ENCODE data around the gene CSPG4. TPM values are rescaled to one million over a fixed set of nuclear protein-coding genes. Genes with fewer than 3 reads are reported as not detected.
A peak's percentile ranks its signal among the peaks of the same experiment; 100 is the strongest.
"Not testable (repeated sequence)": the region's sequence is repeated elsewhere in the genome, so short reads cannot be mapped to it uniquely, and the experiment has no call there.

The CSPG4 gene
- total and polyA plus RNA-seq, 5 experiments from 2014 or later = not detected

DNA sequence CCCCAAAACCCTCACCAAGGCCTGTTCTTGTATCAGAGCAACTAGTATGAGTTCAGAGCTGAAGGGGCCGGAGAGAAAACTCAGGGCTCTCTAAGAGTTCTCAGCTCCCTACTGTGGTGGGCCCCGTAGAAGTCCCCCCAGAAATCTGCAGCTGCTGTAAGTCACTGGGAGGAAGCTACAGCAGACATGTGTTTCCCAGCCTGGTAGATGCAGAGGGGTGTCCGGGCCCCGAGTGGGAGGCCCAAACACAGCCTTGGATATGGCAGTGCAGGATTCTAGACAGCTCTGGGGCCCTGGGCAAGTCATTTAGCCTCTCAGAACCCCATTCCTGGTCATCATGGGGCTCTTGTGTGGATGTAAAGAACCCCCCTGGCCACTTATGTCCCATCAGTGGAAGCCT is 39.2 kb upstream of the CSPG4 start:
- POLR2A ChIA-PET = no interaction called here

DNA sequence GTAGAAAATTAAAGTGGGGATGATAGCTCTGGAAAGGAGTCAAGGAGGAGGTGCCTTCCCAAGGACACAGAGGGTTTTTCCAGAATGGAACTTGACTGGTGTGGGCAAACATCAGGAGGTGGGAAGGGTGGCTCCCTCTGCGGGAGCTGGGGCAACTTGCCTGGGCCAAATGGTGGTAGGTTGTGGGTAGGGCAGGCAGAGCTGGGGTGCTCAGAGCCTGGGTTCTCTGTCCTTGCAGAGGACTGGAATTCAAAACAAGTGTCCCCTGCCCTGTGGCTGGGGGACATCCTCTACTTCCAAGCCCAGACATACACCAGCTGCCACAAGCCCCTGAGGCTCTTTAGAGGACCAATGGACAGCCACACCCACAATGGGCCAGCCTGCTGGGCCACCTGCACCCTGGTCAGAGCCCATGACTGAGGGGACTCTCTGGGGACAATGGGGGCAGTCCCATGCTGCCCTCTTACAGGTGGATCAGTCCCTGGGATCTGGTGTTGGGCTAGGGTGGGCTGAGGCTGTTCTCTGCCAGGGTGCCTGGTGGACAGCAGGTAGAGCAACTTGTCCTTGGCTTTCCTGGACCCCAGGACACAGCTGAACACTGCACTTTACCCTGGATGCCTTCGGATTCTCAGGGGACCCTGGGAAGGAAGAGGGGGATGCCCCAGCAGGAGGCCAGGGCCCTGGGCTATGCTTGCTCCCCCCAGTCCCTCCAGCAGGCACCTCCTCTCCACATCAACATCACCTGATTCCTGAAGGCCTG is 38.6 kb upstream of the CSPG4 start:
- H3K27ac Mint-ChIP-seq = peak overlapping the region in 1 of 10 donors; percentile 59
- POLR2A ChIA-PET = interaction anchor here (0.6 kb wide), 1 partner anchor 84 kb away, joined by 4 read pairs; no protein-coding TSS in a partner anchor
- H3K4me3 Mint-ChIP-seq = no peak overlapping the region
- H3K4me1 Mint-ChIP-seq = peaks cover 4 to 10% (median 6%) of the 10 kb centered on the region in 4 donors
- H3K27me3 Mint-ChIP-seq = peaks cover 0 to 3% (median 0%) of the 10 kb centered on the region in 5 donors
- H3K9me3 Mint-ChIP-seq = no peaks in the 10 kb centered on the region
- no peaks in the 10 kb centered on the region for H3K36me3 Mint-ChIP-seq
- ATAC-seq (no peak), DNase-seq (no peak)

More for the DNA sequence above, 39.2 kb upstream of the CSPG4 start:
- Mint-ChIP-seq H3K27me3 (peaks cover 0 to 3% (median 0%) of the 10 kb centered on the region in 5 donors), H3K36me3 (no peaks in the 10 kb centered on the region), H3K4me1 (peaks cover 4 to 10% (median 6%) of the 10 kb centered on the region in 4 donors), H3K9me3 (no peaks in the 10 kb centered on the region), H3K4me3 (no peak overlapping the region), H3K27ac (no peak overlapping the region)
- ATAC-seq (no peak), DNase-seq (no peak)

DNA sequence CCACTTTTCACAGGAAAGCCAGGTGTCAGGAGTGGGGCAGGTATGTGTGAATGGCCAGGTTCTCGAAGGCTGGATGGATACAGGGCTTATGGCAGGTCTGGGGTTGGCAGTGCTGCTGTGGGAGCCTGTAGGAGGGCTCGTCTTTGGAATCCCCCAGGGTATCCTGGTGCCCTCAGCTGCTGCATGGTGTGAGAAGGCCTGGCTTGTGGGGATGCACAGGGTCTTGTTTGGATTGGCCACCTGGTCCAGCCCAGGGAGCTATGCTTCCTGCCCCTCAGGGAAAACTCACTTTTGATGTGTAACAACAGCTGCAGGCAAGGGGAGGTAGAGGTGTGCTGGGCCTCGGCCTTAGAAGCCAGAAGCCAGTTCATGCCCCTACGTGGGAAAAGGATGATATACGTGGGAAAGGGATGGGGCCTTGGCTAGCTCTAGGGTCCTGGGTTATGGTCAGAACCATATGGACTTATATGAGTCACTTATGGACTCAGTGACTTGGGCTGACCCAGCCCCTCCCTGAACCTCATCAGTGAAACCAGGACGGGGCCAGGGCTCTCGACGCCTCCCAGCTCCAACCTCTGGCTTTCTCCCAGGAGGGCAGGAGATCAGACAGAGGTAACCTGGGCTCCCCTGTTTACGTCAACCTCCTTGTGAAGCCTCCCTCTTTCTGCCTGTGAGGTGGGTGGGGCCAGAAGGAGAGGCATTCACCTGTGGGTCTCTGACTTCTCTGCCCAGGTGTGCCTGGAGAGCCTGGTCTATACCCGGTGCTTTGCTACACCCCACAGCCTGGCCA is 37.8 kb upstream of the CSPG4 start:
- DNase-seq (no peak), ATAC-seq (no peak)
- Mint-ChIP-seq H3K27me3 (peaks cover 0 to 5% (median 0%) of the 10 kb centered on the region in 5 donors), H3K27ac (peak overlapping the region in 1 of 10 donors; percentile 59), H3K4me3 (no peak overlapping the region), H3K4me1 (peaks cover 4 to 10% (median 6%) of the 10 kb centered on the region in 4 donors), H3K36me3 (no peaks in the 10 kb centered on the region), H3K9me3 (no peaks in the 10 kb centered on the region)
- POLR2A ChIA-PET = no interaction called here

DNA sequence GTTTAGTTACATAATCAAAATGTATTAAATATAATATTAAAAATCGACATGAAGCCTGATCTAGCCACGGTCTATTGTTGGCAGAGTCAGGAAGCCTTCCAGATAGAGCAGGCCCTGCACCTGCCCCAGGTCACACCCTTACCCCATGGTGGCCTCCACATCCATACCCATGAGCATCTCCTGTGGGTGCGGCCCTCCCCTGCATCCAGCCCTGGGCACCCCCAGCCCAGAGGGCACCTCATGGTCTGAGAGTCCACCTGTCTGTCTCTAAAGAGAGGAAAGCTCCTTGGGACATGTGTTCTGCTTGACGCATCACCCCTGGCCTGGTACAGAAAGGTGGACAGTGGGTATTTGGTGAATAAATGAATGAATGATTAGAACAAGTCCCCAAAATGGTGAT is 37.2 kb upstream of the CSPG4 start:
- DNase-seq (no peak), ATAC-seq (no peak)
- no peak overlapping the region for H3K27ac Mint-ChIP-seq
- peaks cover 0 to 7% (median 0%) of the 10 kb centered on the region in 5 donors for H3K27me3 Mint-ChIP-seq
- H3K4me1 Mint-ChIP-seq = peaks cover 4 to 10% (median 6%) of the 10 kb centered on the region in 4 donors
- POLR2A ChIA-PET = no interaction called here
- H3K4me3 Mint-ChIP-seq = no peak overlapping the region
- H3K36me3 Mint-ChIP-seq = no peaks in the 10 kb centered on the region
- H3K9me3 Mint-ChIP-seq = no peaks in the 10 kb centered on the region

DNA sequence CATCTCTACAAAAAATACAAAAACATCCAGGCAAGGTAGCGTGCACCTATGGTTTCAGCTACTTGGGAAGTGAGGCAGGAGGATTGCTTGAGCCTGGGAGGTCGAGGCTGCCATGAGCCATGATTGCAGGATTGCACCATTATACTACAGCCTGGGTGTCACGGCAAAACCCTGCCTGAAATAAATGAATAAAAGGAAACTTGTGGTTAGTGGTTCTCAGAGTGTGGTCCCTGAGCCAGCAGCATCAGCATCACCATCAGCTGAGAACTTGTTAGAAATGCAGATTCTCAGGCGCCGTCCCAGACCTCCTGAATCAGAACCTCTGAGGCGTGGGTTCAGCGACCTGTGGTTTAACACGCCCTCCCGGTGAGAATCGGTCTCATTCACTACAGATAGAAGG is 36.2 kb upstream of the CSPG4 start:
- H3K9me3 Mint-ChIP-seq, H3K36me3 Mint-ChIP-seq, H3K27me3 Mint-ChIP-seq, H3K4me1 Mint-ChIP-seq, POLR2A ChIA-PET: not testable (repeated sequence)
- DNase-seq = peak in 4 of 10 donors; percentile 15 to 39 (median 27)
- H3K4me3 Mint-ChIP-seq = peak overlapping the region in 2 of 10 donors; percentile 13 to 33
- ATAC-seq = peak in 1 of 2 donors; percentile 74
- H3K27ac Mint-ChIP-seq = peak overlapping the region in 1 of 10 donors; percentile 29

DNA sequence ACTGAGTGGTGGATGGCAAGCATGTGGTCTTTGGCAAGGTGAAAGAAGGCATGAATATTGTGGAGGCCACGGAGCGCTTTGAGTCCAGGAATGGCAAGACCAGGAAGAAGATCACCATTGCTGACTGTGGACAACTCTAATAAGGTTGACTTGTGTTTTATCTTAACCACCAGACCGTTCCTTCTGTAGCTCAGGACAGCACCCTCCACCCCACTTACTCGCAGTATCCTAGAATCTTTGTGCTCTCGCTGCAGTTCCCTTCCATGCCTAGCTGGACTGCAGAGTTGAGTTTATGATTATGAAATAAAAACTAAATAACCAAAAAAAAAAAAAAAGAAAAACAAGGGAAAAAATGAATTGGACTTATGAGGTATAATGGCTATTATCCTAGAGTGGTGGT is 34.5 kb upstream of the CSPG4 start:
- H3K36me3 Mint-ChIP-seq, H3K9me3 Mint-ChIP-seq, H3K27ac Mint-ChIP-seq, H3K4me1 Mint-ChIP-seq, ATAC-seq, POLR2A ChIA-PET, H3K27me3 Mint-ChIP-seq, H3K4me3 Mint-ChIP-seq, DNase-seq: not testable (repeated sequence)

DNA sequence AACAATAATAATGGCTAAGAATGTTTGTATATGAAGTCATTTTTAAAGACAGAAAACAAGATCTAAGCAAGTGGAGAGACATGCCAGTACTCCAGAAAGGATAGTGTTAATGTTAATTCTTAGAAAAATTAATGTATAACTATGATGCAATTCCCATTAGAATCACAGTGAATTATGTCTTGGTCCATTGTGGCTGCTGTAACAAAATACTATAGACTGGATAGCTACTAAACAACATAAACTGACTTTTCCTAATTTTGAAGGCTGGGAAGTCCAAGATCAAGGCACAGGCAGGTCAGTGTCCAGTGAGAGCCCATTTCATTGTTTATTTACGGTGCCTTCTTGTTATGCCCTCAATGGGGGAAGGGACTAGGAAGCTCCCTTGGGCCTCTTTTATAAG is 32.7 kb upstream of the CSPG4 start:
- H3K27ac Mint-ChIP-seq = no peak overlapping the region

DNA sequence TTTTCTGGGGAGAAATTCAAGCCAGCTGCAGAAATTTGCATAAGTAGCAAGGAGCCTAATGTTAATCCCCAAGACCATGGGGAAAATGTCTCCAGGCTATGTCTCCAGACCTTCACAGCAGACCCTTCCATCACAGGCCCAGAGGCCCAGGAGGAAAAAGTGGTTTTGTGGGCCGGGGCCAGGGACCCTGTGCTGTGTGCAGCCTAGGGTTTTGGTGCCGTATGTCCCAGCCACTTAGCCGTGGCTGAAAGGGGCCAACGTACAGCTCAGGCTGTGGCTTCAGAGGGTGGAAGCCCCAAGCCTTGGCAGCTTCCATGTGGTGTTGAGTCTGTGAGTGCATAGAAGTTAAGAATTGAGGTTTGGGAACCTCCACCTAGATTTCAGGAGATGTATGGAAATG is 29.7 kb upstream of the CSPG4 start:
- peaks cover 0 to 12% (median 3%) of the 10 kb centered on the region in 5 donors for H3K27me3 Mint-ChIP-seq
- H3K27ac Mint-ChIP-seq, H3K9me3 Mint-ChIP-seq, H3K36me3 Mint-ChIP-seq, H3K4me3 Mint-ChIP-seq, ATAC-seq, POLR2A ChIA-PET, DNase-seq: not testable (repeated sequence)
- H3K4me1 Mint-ChIP-seq = peaks cover 3 to 15% (median 8%) of the 10 kb centered on the region in 4 donors

More for the DNA sequence above, 32.7 kb upstream of the CSPG4 start:
- H3K36me3 Mint-ChIP-seq = no peaks in the 10 kb centered on the region
- no peaks in the 10 kb centered on the region for H3K9me3 Mint-ChIP-seq
- H3K4me3 Mint-ChIP-seq = no peak overlapping the region
- ATAC-seq = no peak
- H3K4me1 Mint-ChIP-seq = peaks cover 4 to 10% (median 6%) of the 10 kb centered on the region in 4 donors
- no peak for DNase-seq
- peaks cover 0 to 12% (median 3%) of the 10 kb centered on the region in 5 donors for H3K27me3 Mint-ChIP-seq
- POLR2A ChIA-PET = interaction anchor here (0.6 kb wide), 2 partner anchors 10 to 73 kb away, joined by 3 read pairs; no protein-coding TSS in a partner anchor

DNA sequence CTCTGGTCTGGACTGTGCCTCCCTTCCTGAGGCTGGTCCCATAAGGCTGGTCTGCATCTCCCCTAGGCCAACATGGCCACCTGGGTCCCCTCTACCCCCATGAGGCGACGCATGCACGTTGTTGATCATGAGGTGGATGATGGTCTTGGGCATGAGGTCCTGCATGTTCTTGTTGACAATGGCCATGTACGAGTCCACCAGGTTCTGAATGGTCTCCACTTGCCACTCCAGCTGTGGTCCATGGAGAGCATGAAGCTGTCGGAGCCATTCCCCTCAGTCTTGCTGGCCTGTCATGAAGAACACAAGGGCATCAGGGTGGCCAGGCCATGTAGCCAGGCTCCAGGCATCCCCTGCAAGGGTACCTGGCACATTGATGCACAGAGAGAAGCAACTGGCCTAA is 27.1 kb upstream of the CSPG4 start:
- H3K4me3 Mint-ChIP-seq = peak overlapping the region; percentile 78 to 92 (median 88)

DNA sequence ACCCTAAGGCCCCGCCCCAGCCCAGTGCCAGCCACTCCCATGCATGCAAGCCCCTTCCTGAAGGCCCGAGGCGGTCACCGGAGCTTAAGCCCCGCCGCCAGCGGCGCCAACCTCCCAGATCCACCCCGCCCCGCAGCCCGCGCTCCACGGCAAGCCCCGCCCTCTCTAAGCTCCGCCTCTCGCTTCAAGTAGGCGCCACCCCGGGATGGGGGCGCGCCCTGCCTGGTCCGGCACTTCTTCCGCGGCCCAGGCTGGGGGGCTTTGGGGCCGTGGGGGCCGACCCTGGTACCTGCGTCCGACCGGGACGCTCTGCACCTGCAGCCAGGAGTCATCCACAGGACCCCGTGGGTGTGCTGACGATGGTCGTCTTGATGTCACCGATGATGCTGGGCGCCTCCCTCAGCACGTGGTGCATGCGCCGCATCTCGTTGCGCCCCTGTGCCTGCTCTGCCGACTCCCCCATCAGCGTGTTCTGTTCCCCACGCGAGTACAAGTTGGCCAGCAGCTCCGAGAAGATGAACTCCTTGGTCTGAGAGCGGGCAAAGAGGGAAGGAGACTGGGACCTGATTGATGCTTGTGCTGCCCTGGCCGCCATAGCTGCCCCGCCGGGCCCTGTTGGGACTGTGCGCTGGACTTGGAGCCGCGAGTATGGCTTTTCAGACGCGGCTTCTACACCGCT is 26.1 kb upstream of the CSPG4 start:
- Mint-ChIP-seq H3K4me1 (peaks cover 4 to 20% (median 8%) of the 10 kb centered on the region in 4 donors), H3K36me3 (no peaks in the 10 kb centered on the region), H3K27me3 (peaks cover 0 to 12% (median 4%) of the 10 kb centered on the region in 5 donors), H3K4me3 (peak overlapping the region; percentile 78 to 92 (median 88)), H3K9me3 (no peaks in the 10 kb centered on the region), H3K27ac (peak overlapping the region in 8 of 10 donors; percentile 81 to 95 (median 92))
- POLR2A ChIA-PET = interaction anchor here (0.5 to 1.5 kb wide), 7 partner anchors 10 to 371 kb away, joined by 3 to 6 read pairs (median 3); partner anchors contain the start of genes IMP3 and MAN2C1
- ATAC-seq (peak; percentile 92 to 96), DNase-seq (peak; percentile 80 to 94 (median 89))

More for the DNA sequence above, 27.1 kb upstream of the CSPG4 start:
- Mint-ChIP-seq H3K27ac (peak overlapping the region in 6 of 10 donors; percentile 89 to 95 (median 92)), H3K4me1 (peaks cover 3 to 20% (median 8%) of the 10 kb centered on the region in 4 donors), H3K9me3 (no peaks in the 10 kb centered on the region), H3K36me3 (no peaks in the 10 kb centered on the region), H3K27me3 (peaks cover 0 to 12% (median 3%) of the 10 kb centered on the region in 5 donors)
- no peak for DNase-seq
- POLR2A ChIA-PET = no interaction called here
- no peak for ATAC-seq

DNA sequence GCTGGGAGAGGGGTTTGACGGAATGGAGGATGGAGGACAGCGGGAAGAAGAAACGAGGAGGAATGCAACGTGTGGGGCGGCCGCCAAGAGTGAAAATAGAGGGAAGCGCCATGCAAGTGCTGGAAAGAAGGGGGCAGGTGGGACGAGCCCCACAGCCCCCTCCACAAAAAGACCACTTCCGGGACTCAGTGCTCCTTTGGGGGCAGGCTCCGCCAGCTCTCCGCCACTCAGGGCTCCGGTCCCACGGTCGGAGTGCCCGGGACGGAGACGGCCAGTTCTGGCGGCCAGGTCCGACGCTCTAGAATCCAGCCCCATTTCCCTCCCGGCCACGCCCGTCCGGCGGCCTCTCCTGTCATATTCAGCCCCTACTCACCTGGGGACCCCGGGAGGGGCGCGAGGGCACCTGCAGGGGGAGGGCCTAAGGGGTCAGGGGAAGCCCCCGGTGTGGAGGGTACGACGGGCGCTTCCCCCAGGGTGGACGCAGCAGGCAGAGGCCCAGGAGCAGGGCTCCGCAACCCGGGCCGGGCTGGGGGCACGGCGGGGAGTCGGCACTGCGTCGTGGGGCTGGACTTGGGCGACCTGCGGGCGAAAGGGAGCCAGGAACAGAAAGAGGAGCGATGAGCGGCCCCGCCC is 25.5 kb upstream of the CSPG4 start:
- Mint-ChIP-seq H3K9me3 (no peaks in the 10 kb centered on the region), H3K4me1 (peaks cover 5 to 21% (median 10%) of the 10 kb centered on the region in 4 donors), H3K27me3 (peaks cover 0 to 12% (median 3%) of the 10 kb centered on the region in 5 donors), H3K27ac (peak overlapping the region in 9 of 10 donors; percentile 40 to 95 (median 91)), H3K4me3 (peak overlapping the region; percentile 78 to 92 (median 88)), H3K36me3 (no peaks in the 10 kb centered on the region)
- ATAC-seq = no peak
- POLR2A ChIA-PET = interaction anchor here (0.5 to 1.5 kb wide), 7 partner anchors 9 to 370 kb away, joined by 3 to 6 read pairs (median 3); partner anchors contain the start of genes IMP3 and MAN2C1
- DNase-seq = peak in 1 of 10 donors; percentile 4

Data from naive thymus-derived CD8-positive, alpha-beta T cell (primary cell).